Smooth muscle cell (in vitro differentiated cells): Measurements from ENCODE around the gene DPP6. TPM values are rescaled to one million over a fixed set of nuclear protein-coding genes. Genes with fewer than 3 reads are reported as not detected.

ENCODE experiments used
- DNase-seq: peaks from one replicate; lab custom pipeline; 2025; ENCODE audit not compliant: unreplicated experiment; lab: John Stamatoyannopoulos, UW
- H2AFZ ChIP-seq: fragments of 200-600 bp; sonication (generic); 2 replicates; pipeline ENCODE4 v1.6.0; 2016; ENCODE audit warnings: antibody characterized with exemption, low read depth, mild to moderate bottlenecking
- H3F3A ChIP-seq: fragments of 200-600 bp; sonication (generic); 2 replicates; pipeline ENCODE4 v1.6.0; 2017; ENCODE audit warnings: antibody characterized with exemption, low read depth
- H3K27ac ChIP-seq: fragments of 200-600 bp; sonication (generic); 2 replicates; pipeline ENCODE4 v1.5.1; 2016; ENCODE audit warnings: low read depth, mild to moderate bottlenecking
- H3K27me3 ChIP-seq: fragments of 200-600 bp; sonication (generic); 2 replicates; pipeline ENCODE4 v1.6.1; 2016; ENCODE audit warnings: low read depth, mild to moderate bottlenecking
- H3K36me3 ChIP-seq: fragments of 200-600 bp; sonication (generic); 2 replicates; pipeline ENCODE4 v1.5.1; 2016; ENCODE audit warnings: low read depth
- H3K4me1 ChIP-seq: fragments of 200-600 bp; sonication (generic); 2 replicates; pipeline ENCODE4 v1.5.1; 2016; ENCODE audit warnings: low read depth
- H3K4me2 ChIP-seq: fragments of 200-600 bp; sonication (generic); 2 replicates; pipeline ENCODE4 v1.6.0; 2016; ENCODE audit warnings: mild to moderate bottlenecking
- H3K4me3 ChIP-seq: fragments of 200-600 bp; sonication (generic); 2 replicates; pipeline ENCODE4 v1.5.1; 2016; ENCODE audit warnings: mild to moderate bottlenecking
- H3K79me2 ChIP-seq: fragments of 200-600 bp; sonication (generic); 2 replicates; pipeline ENCODE4 v1.6.0; 2016; ENCODE audit warnings: low read depth, mild to moderate bottlenecking
- H3K9ac ChIP-seq: fragments of 200-600 bp; sonication (generic); 2 replicates; pipeline ENCODE4 v1.6.0; 2016; ENCODE audit warnings: low read depth
- H3K9me3 ChIP-seq: fragments of 200-600 bp; sonication (generic); replicated peaks from 2 replicates; pipeline ENCODE4 v1.5.1; 2016; ENCODE audit warnings: low read depth
- H4K20me1 ChIP-seq: fragments of 200-600 bp; sonication (generic); 2 replicates; pipeline ENCODE4 v1.6.0; 2016; ENCODE audit warnings: low read depth
- CTCF ChIP-seq: fragments of 200-600 bp; sonication (generic); IDR thresholded peaks from 2 replicates; pipeline ENCODE4 v1.5.1; 2017; ENCODE audit warnings: borderline replicate concordance, mild to moderate bottlenecking, antibody characterized with exemption; ENCODE audit not compliant: insufficient read depth, poor library complexity, severe bottlenecking
- WGBS: methylation state at CpG from one replicate; pipeline ENCODE4 v1.1.7; 2016; ENCODE audit warnings: low lambda C conversion rate; 5-methylcytosine and 5-hydroxymethylcytosine counted together
- polyA plus RNA-seq: library from polyadenylated mRNA; unstranded; fragments of >200 nt; fragmentation: Nextera tagmentation; extraction: Ambion mirVana; gene quantifications from 2 replicates; pipeline ENCODE4 v1.2.1, GENCODE V29; 2016
- total RNA-seq: library from RNA; depleted of rRNA; stranded (reverse); fragments of >200 nt; gene quantifications from 2 replicates; pipeline ENCODE4 v1.2.3, GENCODE V29; 2014

Gene DPP6
- total and polyA plus RNA-seq, 2 experiments from 2014 or later: 0.72 TPM; not detected in 1

GRCh38 chr7:154343778-154344412 is 291.7 kb downstream of the DPP6 start:
- no peak overlapping the region for H3K4me2 ChIP-seq
- no peak for TF ChIP-seq CTCF
- H3K4me3 ChIP-seq: no peak overlapping the region
- H3K9ac ChIP-seq: no peak overlapping the region
- no peaks in the 10 kb centered on the region for H4K20me1 ChIP-seq
- no peaks in the 10 kb centered on the region for H3F3A ChIP-seq
- H3K79me2 ChIP-seq: no peaks in the 10 kb centered on the region
- 87% methylated on average over 14 of the region's 14 CpGs for WGBS
- peaks cover under 1% of the 10 kb centered on the region for H3K4me1 ChIP-seq
- H3K9me3 ChIP-seq: no peaks in the 10 kb centered on the region
- no peak overlapping the region for H2AFZ ChIP-seq
- H3K36me3 ChIP-seq: no peaks in the 10 kb centered on the region
- no peak overlapping the region for H3K27ac ChIP-seq
- H3K27me3 ChIP-seq: no peaks in the 10 kb centered on the region
- DNase-seq: no peak

DNA sequence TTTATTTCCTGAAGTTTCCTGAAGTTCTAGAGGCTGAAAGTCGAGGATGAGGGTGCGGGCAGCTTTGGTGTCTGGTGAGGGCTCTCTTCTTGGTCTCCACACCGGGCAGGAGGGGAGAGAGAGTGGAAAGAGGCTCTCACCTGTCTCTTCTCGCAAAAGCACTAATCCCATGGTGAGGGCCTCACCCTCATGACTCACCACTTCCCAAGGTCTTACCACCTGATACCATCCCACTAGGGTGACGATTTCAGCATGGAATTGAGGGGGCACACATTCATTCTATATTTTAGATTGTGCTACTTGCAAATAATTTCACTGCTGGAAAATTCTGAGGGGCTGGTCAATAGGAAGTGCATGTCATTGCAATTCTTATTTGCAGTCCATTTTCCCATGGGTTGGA is 292.9 kb downstream of the DPP6 start:
- TF ChIP-seq CTCF: no peak
- H3K79me2 ChIP-seq: no peaks in the 10 kb centered on the region
- 84% methylated on average over 5 of the region's 5 CpGs for WGBS
- no peak overlapping the region for H2AFZ ChIP-seq
- H3K27me3 ChIP-seq: no peaks in the 10 kb centered on the region
- H3K27ac ChIP-seq: no peak overlapping the region
- H3F3A ChIP-seq: no peaks in the 10 kb centered on the region
- no peak overlapping the region for H3K4me3 ChIP-seq
- no peaks in the 10 kb centered on the region for H3K9me3 ChIP-seq
- H3K36me3 ChIP-seq: no peaks in the 10 kb centered on the region
- no peaks in the 10 kb centered on the region for H3K4me1 ChIP-seq
- no peak for DNase-seq
- H4K20me1 ChIP-seq: no peaks in the 10 kb centered on the region
- H3K9ac ChIP-seq: no peak overlapping the region
- H3K4me2 ChIP-seq: no peak overlapping the region

- Histone ChIP-seq H3K27ac (no peak overlapping the region), H3K4me3 (no peak overlapping the region), H2AFZ (no peak overlapping the region), H3K36me3 (no peaks in the 10 kb centered on the region), H3K4me1 (no peaks in the 10 kb centered on the region), H3K79me2 (no peaks in the 10 kb centered on the region), H3K27me3 (no peaks in the 10 kb centered on the region), H3F3A (no peaks in the 10 kb centered on the region), H3K9ac (no peak overlapping the region), H4K20me1 (no peaks in the 10 kb centered on the region), H3K4me2 (no peak overlapping the region), H3K9me3 (no peaks in the 10 kb centered on the region)
- DNase-seq: no peak
- no peak for TF ChIP-seq CTCF
- WGBS: 65% methylated on average over 3 of the region's 3 CpGs
These were observed 295.6 kb downstream of the DPP6 start for GRCh38 chr7:154347700-154348266.

DNA sequence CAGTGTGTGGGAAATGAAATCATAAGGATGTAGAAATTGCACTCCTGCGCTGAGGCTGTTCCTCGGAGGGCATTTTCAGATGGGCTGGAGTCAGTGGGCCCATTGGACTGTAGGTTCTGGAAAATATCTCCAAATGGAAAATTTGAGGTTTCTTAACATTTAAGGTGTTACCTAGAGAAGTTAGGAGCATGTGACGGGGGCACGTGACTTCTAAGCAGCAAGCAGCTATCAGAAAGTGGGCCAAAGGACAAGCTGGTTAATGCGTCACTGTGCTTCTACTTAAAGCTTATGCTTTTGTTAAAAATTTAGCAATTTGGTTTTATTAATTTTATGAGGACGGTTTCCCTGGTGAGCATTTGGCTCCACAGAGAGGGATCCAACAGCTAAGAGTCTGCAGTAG is 298.7 kb downstream of the DPP6 start:
- Histone ChIP-seq H3K4me1 (peaks cover 8% of the 10 kb centered on the region), H3F3A (no peaks in the 10 kb centered on the region), H3K36me3 (no peaks in the 10 kb centered on the region), H3K9ac (no peak overlapping the region), H4K20me1 (no peaks in the 10 kb centered on the region), H3K4me2 (no peak overlapping the region), H3K4me3 (no peak overlapping the region), H2AFZ (no peak overlapping the region), H3K79me2 (no peaks in the 10 kb centered on the region), H3K27ac (no peak overlapping the region), H3K27me3 (no peaks in the 10 kb centered on the region), H3K9me3 (no peaks in the 10 kb centered on the region)
- WGBS: 91% methylated on average over 6 of the region's 6 CpGs
- TF ChIP-seq CTCF: no peak
- DNase-seq: no peak
